SHP77 treated with DMSO at 0.1 percent for 48 hours (cell line): Measurements from ENCODE around the gene MKS1.

ENCODE experiments used
- DNase-seq: peaks from one replicate; lab custom pipeline; 2025; lab: John Stamatoyannopoulos, UW

Gene MKS1

GRCh38 chr17:58161566-58161965, 57.5 kb downstream of the MKS1 start:
- no peak for DNase-seq

- no peak for DNase-seq
These were observed 60.9 kb downstream of the MKS1 start for GRCh38 chr17:58158181-58158580.

- no peak for DNase-seq
These were observed 61.9 kb downstream of the MKS1 start for GRCh38 chr17:58156839-58157803.
